Stimulated activated CD4-positive, alpha-beta T cell treated with anti-CD3 and anti-CD28 coated beads, Interleukin-15, amount 100 ng/mL, for 48 hours (primary cell): Measurements from ENCODE around the gene HAUS8.
"Not testable (repeated sequence)": the region's sequence is repeated elsewhere in the genome, so short reads cannot be mapped to it uniquely, and the experiment has no call there.

ENCODE experiments used
- DNase-seq, 2 donors: peaks; one replicate each; pipeline ENCODE4 v3.0.0-alpha.2; 2020; ENCODE audit warnings: low read depth in 2 of 2

Gene HAUS8

GRCh38 chr19:17101686-17102628 lies 26.7 kb upstream of the HAUS8 start:
- DNase-seq: no peak

- DNase-seq: no peak
These were observed 23.1 kb upstream of the HAUS8 start for GRCh38 chr19:17098326-17098725.

GRCh38 chr19:17097593-17098126 lies 22.4 kb upstream of the HAUS8 start:
- no peak for DNase-seq

- no peak for DNase-seq
These were observed 20.1 kb upstream of the HAUS8 start for GRCh38 chr19:17095141-17095919.

- DNase-seq: not testable (repeated sequence)
These were observed 19.4 kb upstream of the HAUS8 start for GRCh38 chr19:17094694-17095093.

- no peak for DNase-seq
These were observed 17.4 kb upstream of the HAUS8 start for GRCh38 chr19:17092696-17093095.

- no peak for DNase-seq
These were observed 16.6 kb upstream of the HAUS8 start for GRCh38 chr19:17091758-17092333.

GRCh38 chr19:17090583-17090982 lies 15.3 kb upstream of the HAUS8 start:
- peak in 1 of 2 donors; percentile 36 for DNase-seq

GRCh38 chr19:17088552-17088951 lies 13.3 kb upstream of the HAUS8 start:
- no peak for DNase-seq

- DNase-seq: no peak
These were observed 11.6 kb upstream of the HAUS8 start for GRCh38 chr19:17086834-17087233.

GRCh38 chr19:17086120-17086519 lies 10.9 kb upstream of the HAUS8 start:
- no peak for DNase-seq

GRCh38 chr19:17081672-17082630 lies 6.7 kb upstream of the HAUS8 start:
- no peak for DNase-seq

GRCh38 chr19:17080440-17080801 lies 5.2 kb upstream of the HAUS8 start:
- no peak for DNase-seq

GRCh38 chr19:17079710-17080439 lies 4.6 kb upstream of the HAUS8 start:
- peak; percentile 64 to 67 for DNase-seq

- no peak for DNase-seq
These were observed 3.9 kb upstream of the HAUS8 start for GRCh38 chr19:17078920-17079709.

- no peak for DNase-seq
These were observed 3.0 kb upstream of the HAUS8 start for GRCh38 chr19:17078036-17078919.

GRCh38 chr19:17077447-17078028 lies 2.3 kb upstream of the HAUS8 start:
- no peak for DNase-seq

GRCh38 chr19:17076543-17076991 lies 1.3 kb upstream of the HAUS8 start:
- DNase-seq: peak in 1 of 2 donors; percentile 9
